ENCODE results near the gene EID3. TPM values are rescaled to one million over a fixed set of nuclear protein-coding genes. Genes with fewer than 3 reads are reported as not detected.

Gene EID3
- total RNA-seq, 4 donors from 2014 or later, result 17.2 to 52.0 (median 23.4) TPM

DNA sequence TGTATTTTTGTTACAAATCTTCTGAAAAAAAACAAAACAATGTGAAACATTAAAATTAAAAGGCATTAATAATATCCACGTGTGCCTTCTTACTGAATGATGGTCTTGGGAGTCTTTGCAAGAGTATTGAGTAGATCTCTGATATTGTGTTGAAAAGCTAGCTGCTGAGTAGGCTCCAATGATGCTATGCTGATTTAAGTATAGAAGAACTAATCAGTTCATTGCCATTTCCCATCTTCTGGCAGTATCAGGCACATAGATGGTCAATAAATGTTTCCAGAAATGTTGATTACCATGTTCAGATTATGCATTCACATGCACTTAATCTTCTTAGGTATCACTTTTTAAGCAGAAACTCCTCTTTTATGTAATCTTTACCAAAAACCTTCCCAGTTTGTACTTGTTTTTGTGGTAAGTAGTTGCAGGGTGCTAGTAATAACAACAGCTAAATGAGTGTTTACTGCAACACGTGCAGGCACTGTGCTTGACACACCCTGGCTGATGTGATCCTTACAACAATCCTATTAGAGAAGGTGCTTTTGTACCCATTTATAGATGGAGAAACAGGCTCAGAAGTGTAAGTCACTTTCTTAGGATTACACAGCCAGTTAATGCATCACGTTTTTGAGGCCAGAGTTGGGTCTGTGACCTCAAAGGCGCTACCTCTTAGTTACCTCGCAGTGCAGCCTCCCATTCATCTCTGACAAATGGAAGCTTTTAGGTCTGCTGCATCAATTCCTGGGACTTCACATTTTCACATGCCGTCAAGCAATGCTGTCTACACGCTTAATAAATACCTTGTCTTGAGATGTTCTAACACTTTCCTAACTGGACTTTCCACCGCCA is 46.9 kb downstream of the EID3 start:
- Histone ChIP-seq H3K4me3 (no peak overlapping the region), H3K36me3 (peaks cover 0 to 60% (median 0%) of the 10 kb centered on the region in 3 donors), H3K9me3 (no peaks in the 10 kb centered on the region), H3K27ac (no peak overlapping the region), H3K27me3 (no peaks in the 10 kb centered on the region), H3K4me1 (no peaks in the 10 kb centered on the region)
- DNase-seq, result no peak
- no peak for TF ChIP-seq POLR2A (IDR thresholded peaks at IDR 0.05)
- TF ChIP-seq, protein P1, sequence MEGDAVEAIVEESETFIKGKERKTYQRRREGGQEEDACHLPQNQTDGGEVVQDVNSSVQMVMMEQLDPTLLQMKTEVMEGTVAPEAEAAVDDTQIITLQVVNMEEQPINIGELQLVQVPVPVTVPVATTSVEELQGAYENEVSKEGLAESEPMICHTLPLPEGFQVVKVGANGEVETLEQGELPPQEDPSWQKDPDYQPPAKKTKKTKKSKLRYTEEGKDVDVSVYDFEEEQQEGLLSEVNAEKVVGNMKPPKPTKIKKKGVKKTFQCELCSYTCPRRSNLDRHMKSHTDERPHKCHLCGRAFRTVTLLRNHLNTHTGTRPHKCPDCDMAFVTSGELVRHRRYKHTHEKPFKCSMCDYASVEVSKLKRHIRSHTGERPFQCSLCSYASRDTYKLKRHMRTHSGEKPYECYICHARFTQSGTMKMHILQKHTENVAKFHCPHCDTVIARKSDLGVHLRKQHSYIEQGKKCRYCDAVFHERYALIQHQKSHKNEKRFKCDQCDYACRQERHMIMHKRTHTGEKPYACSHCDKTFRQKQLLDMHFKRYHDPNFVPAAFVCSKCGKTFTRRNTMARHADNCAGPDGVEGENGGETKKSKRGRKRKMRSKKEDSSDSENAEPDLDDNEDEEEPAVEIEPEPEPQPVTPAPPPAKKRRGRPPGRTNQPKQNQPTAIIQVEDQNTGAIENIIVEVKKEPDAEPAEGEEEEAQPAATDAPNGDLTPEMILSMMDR (IDR thresholded peaks at IDR 0.05), result no peak

DNA sequence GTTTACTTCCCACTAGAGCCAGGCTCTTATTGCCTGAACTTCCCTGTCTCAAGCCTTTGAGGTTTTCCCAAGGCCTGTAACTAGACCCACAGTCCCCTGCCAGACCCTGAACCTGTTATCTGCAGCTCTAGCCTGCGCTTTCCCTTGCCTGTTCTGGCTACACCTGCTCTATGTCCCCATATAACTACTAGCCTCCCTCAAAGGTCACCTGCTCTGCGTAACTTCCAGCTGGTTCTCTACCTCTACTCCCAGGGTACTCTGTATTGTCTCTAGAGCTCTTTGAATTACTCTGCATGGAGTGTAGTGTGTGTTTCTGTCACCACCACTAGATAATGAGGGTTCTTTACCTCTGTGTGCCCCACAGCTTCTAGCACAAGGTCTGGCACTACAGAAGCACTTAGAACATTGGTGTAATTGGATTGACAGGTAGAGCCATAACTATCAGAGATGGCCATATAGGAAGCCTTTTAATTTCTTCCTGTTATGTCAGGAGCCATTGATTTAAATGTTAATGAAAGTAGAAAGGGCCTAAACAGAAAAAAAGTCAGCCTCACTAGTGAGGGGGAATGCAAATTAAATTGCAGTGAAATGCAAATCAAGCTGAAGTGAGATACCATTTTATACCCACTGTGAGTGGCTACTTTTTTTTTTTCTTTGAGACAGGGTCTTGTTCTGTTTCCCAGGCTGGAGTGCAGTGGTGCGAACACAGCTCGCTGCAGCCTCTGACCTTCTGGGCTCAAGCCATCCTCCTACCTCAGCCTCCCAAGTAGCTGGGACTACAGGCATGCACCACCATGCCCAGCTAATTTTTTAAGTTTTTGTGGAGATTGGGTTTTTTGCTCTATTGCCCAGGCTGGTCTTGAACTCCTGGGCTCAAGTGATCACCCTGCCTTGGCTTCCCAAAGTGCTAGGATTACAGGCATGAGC is 47.8 kb downstream of the EID3 start:
- Histone ChIP-seq H3K4me3 (no peak overlapping the region), H3K27me3 (no peaks in the 10 kb centered on the region), H3K4me1 (no peaks in the 10 kb centered on the region), H3K27ac (no peak overlapping the region), H3K9me3 (no peaks in the 10 kb centered on the region), H3K36me3 (peaks cover 0 to 51% (median 0%) of the 10 kb centered on the region in 3 donors)
- TF ChIP-seq, protein P1 (IDR thresholded peaks at IDR 0.05), result no peak
- TF ChIP-seq POLR2A (IDR thresholded peaks at IDR 0.05), result no peak
- no peak for DNase-seq

DNA sequence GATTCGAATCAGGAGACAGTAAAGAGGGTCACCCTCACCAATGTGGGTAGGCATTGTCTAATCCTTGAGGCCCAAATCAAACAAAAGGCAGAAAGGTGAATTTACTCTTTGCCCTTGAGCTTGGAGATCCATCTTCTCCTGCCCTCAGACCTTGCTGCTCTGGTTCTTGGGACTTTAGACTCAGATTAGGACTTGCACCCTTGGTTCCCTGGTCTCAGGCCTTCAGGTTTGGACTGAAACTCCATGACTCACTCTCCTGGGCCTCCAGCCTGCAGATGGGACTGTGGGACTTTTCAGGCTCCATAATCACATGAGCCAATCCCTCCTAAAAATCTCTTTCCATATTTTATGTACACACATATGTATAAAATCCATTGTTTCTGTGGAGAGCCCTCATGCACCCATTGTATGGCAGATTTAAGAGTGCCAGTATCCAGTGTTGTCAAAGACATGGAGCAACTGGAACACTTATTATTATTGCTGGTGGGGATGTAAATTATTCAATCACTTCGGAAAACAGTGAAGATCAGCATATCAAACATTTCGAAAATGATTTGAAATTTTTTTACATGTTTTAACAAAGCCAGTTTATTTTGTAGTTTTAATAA is 48.7 kb downstream of the EID3 start:
- peaks cover 0 to 51% (median 0%) of the 10 kb centered on the region in 3 donors for H3K36me3 ChIP-seq

DNA sequence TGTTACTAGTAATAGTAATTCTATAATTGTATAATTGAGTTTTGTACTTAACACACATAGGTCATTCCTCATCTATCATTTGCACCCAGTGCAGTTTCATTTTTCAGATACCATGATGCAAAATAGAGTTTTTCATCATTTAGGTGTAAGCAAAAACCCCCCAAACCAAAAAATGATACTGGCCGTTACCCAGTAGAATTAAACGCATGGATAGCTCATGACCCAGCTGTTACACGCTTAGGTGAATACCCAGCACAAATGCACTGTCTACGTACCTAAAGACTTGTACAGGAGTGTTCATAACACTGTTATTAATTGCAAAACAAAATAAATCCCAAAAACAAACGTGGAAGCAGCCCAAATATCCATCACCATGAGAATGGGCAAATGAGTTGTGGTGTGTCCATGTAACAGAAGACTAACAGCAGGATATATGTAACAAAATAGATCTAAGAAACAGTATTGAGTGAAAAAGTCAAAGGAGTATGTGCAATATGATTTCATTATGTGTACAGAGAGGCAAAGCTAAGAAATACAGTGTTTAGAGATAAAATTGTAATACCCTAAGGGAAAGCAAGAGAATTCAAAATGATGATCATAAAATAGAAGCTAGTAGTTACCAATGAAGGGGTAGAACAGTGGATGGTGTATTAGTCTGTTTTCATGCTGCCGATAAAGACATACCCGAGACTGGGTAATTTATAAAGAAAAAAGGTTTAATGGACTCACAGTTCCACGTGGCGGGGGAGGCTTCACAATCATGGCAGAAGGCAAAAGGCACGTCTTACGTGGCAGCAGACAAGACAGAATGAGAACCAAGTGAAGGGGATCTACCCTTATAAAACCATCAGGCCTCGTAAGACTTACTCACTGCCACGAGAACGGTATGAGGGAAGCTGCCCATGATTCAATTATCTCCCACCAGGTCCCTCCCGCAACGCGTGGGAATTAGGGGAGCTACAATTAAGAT is 49.8 kb downstream of the EID3 start:
- Histone ChIP-seq H3K4me1 (no peaks in the 10 kb centered on the region), H3K9me3 (no peaks in the 10 kb centered on the region), H3K36me3 (peaks cover 0 to 40% (median 0%) of the 10 kb centered on the region in 3 donors), H3K27ac (no peak overlapping the region), H3K4me3 (no peak overlapping the region), H3K27me3 (no peaks in the 10 kb centered on the region)
- TF ChIP-seq, protein P1 (IDR thresholded peaks at IDR 0.05), result no peak
- TF ChIP-seq POLR2A (IDR thresholded peaks at IDR 0.05), result no peak
- no peak for DNase-seq

More for the DNA sequence above, 48.7 kb downstream of the EID3 start:
- H3K4me3 ChIP-seq, result no peak overlapping the region
- no peak for DNase-seq
- no peak for TF ChIP-seq POLR2A (IDR thresholded peaks at IDR 0.05)
- TF ChIP-seq, protein P1 (IDR thresholded peaks at IDR 0.05), result no peak
- H3K4me1 ChIP-seq, result no peaks in the 10 kb centered on the region
- H3K27ac ChIP-seq, result no peak overlapping the region
- no peaks in the 10 kb centered on the region for H3K27me3 ChIP-seq
- H3K9me3 ChIP-seq, result no peaks in the 10 kb centered on the region

Measured in Peyer's patch (tissue), 4 donors.